ENCODE results near the gene EML4.
A peak's percentile ranks its signal among the peaks of the same experiment; 100 is the strongest.
"Not testable (repeated sequence)": the region's sequence is repeated elsewhere in the genome, so short reads cannot be mapped to it uniquely, and the experiment has no call there.

Gene EML4

GRCh38 chr2:42132191-42132965 is 36.8 kb upstream of the EML4 start:
- no peak overlapping the region for H3K4me3 ChIP-seq (replicated peaks; ENCODE audit: insufficient read depth, low read length)
- DNase-seq (ENCODE audit: low read depth in 1 of 2, low spot score in 1 of 2), result peak in 1 of 2 experiments; percentile 24
- TF ChIP-seq SPI1 (IDR thresholded peaks at IDR 0.05; ENCODE audit: borderline replicate concordance, low read depth) (no peak), GABPA (IDR thresholded peaks at IDR 0.05; ENCODE audit: low read depth) (no peak), POLR2AphosphoS5 (IDR thresholded peaks at IDR 0.05; ENCODE audit: low read depth) (no peak), REST (IDR thresholded peaks at IDR 0.05; ENCODE audit: insufficient replicate concordance, low read depth) (no peak), CTCF (IDR thresholded peaks at IDR 0.05; ENCODE audit: insufficient read depth, low read length) (no peak)
- H3K27me3 ChIP-seq (ENCODE audit: insufficient read depth, poor library complexity, severe bottlenecking), result peaks cover 15% of the 10 kb centered on the region
- H3K27ac ChIP-seq (replicated peaks), result no peak overlapping the region

GRCh38 chr2:42132966-42133641 is 36.0 kb upstream of the EML4 start:
- Histone ChIP-seq H3K4me3 (replicated peaks; ENCODE audit: insufficient read depth, low read length) (no peak overlapping the region), H3K27ac (replicated peaks) (no peak overlapping the region), H3K27me3 (ENCODE audit: insufficient read depth, poor library complexity, severe bottlenecking) (peaks cover 9% of the 10 kb centered on the region)
- DNase-seq (ENCODE audit: low read depth in 1 of 2, low spot score in 1 of 2), result peak; percentile 47 to 63
- TF ChIP-seq GABPA (IDR thresholded peaks at IDR 0.05; ENCODE audit: low read depth), result no peak
- TF ChIP-seq CTCF (IDR thresholded peaks at IDR 0.05; ENCODE audit: insufficient read depth, low read length), result no peak
- no peak for TF ChIP-seq POLR2AphosphoS5 (IDR thresholded peaks at IDR 0.05; ENCODE audit: low read depth)
- TF ChIP-seq REST (IDR thresholded peaks at IDR 0.05; ENCODE audit: insufficient replicate concordance, low read depth), result no peak
- no peak for TF ChIP-seq SPI1 (IDR thresholded peaks at IDR 0.05; ENCODE audit: borderline replicate concordance, low read depth)

- no peak overlapping the region for H3K4me3 ChIP-seq (replicated peaks; ENCODE audit: insufficient read depth, low read length)
- no peak for TF ChIP-seq REST (IDR thresholded peaks at IDR 0.05; ENCODE audit: insufficient replicate concordance, low read depth)
- no peak for TF ChIP-seq SPI1 (IDR thresholded peaks at IDR 0.05; ENCODE audit: borderline replicate concordance, low read depth)
- TF ChIP-seq POLR2AphosphoS5 (IDR thresholded peaks at IDR 0.05; ENCODE audit: low read depth), result no peak
- no peak for TF ChIP-seq CTCF (IDR thresholded peaks at IDR 0.05; ENCODE audit: insufficient read depth, low read length)
- no peak for TF ChIP-seq GABPA (IDR thresholded peaks at IDR 0.05; ENCODE audit: low read depth)
- DNase-seq (ENCODE audit: low read depth in 1 of 2, low spot score in 1 of 2), result no peak
- no peak overlapping the region for H3K27ac ChIP-seq (replicated peaks)
- H3K27me3 ChIP-seq (ENCODE audit: insufficient read depth, poor library complexity, severe bottlenecking), result peaks cover 4% of the 10 kb centered on the region
Observed at GRCh38 chr2:42133771-42134195, 35.4 kb upstream of the EML4 start.

- not testable (repeated sequence) for DNase-seq (ENCODE audit: low read depth in 1 of 2, low spot score in 1 of 2); H3K27me3 ChIP-seq (ENCODE audit: insufficient read depth, poor library complexity, severe bottlenecking); H3K27ac ChIP-seq (replicated peaks); H3K4me3 ChIP-seq (replicated peaks; ENCODE audit: insufficient read depth, low read length)
Observed at GRCh38 chr2:42134401-42134932, 34.7 kb upstream of the EML4 start.
